ENCODE measurements around the gene C10orf71.

Gene C10orf71

GRCh38 chr10:49363309-49364031 lies 64.5 kb downstream of the C10orf71 start:
- DNase-seq, result no peak

GRCh38 chr10:49364051-49364450 lies 65.1 kb downstream of the C10orf71 start:
- no peak for DNase-seq

- no peak for DNase-seq
These were observed 65.8 kb downstream of the C10orf71 start for GRCh38 chr10:49364747-49365146.

- DNase-seq, result no peak
These were observed 66.3 kb downstream of the C10orf71 start for GRCh38 chr10:49365275-49365674.

GRCh38 chr10:49365675-49366415 lies 66.9 kb downstream of the C10orf71 start:
- no peak for DNase-seq

- DNase-seq, result no peak
These were observed 67.5 kb downstream of the C10orf71 start for GRCh38 chr10:49366460-49366859.

- peak in 1 of 4 experiments; percentile 7 for DNase-seq
These were observed 68.6 kb downstream of the C10orf71 start for GRCh38 chr10:49367600-49367999.

GRCh38 chr10:49368256-49368655 lies 69.3 kb downstream of the C10orf71 start:
- DNase-seq, result no peak

- DNase-seq, result peak; percentile 37 to 56 (median 47)
These were observed 70.5 kb downstream of the C10orf71 start for GRCh38 chr10:49369216-49370162.

- DNase-seq, result no peak
These were observed 71.5 kb downstream of the C10orf71 start for GRCh38 chr10:49370326-49371100.

- peak; percentile 72 to 88 (median 81) for DNase-seq
These were observed 73.0 kb downstream of the C10orf71 start for GRCh38 chr10:49371967-49372366.

GRCh38 chr10:49373361-49373760 lies 74.4 kb downstream of the C10orf71 start:
- DNase-seq, result peak in 3 of 4 experiments; percentile 24 to 35 (median 26)

- no peak for DNase-seq
These were observed 75.8 kb downstream of the C10orf71 start for GRCh38 chr10:49374740-49375139.

GRCh38 chr10:49375611-49376010 lies 76.6 kb downstream of the C10orf71 start:
- DNase-seq, result no peak

Data from suppressor macrophage (primary cell).